ENCODE measurements around the gene FANK1. TPM values are rescaled to one million over a fixed set of nuclear protein-coding genes. Genes with fewer than 3 reads are reported as not detected.

FANK1 gene
- total RNA-seq, 1 experiment from 2014 or later, result 2.5 TPM

GRCh38 chr10:126049759-126050700, 153.7 kb downstream of the FANK1 start:
- no TSS peak for BruUV-seq (replicated peaks)
- H3K36me3 Mint-ChIP-seq (ENCODE audit: insufficient read depth, unreplicated experiment), result no peaks in the 10 kb centered on the region
- intact Hi-C loops (cut with micrococcal nuclease), result no loop called here
- H3K27me3 Mint-ChIP-seq (ENCODE audit: insufficient read depth, unreplicated experiment), result no peaks in the 10 kb centered on the region
- H3K9me3 Mint-ChIP-seq (ENCODE audit: unreplicated experiment), result no peaks in the 10 kb centered on the region
- ChIA-PET CTCF (no interaction called here), POLR2A (no interaction called here)
- no peak for TF ChIP-seq CTCF (IDR thresholded peaks at IDR 0.05; ENCODE audit: unreplicated experiment)
- no peak for DNase-seq (ENCODE audit: unreplicated experiment)
- H3K27ac Mint-ChIP-seq (ENCODE audit: low read depth, unreplicated experiment), result no peak overlapping the region
- H3K4me3 Mint-ChIP-seq (ENCODE audit: unreplicated experiment), result no peak overlapping the region
- no peaks in the 10 kb centered on the region for H3K4me1 Mint-ChIP-seq (ENCODE audit: insufficient read depth, unreplicated experiment)

GRCh38 chr10:126052171-126052570, 155.8 kb downstream of the FANK1 start:
- Mint-ChIP-seq H3K4me1 (ENCODE audit: insufficient read depth, unreplicated experiment) (no peaks in the 10 kb centered on the region), H3K36me3 (ENCODE audit: insufficient read depth, unreplicated experiment) (no peaks in the 10 kb centered on the region), H3K4me3 (ENCODE audit: unreplicated experiment) (no peak overlapping the region), H3K27ac (ENCODE audit: low read depth, unreplicated experiment) (no peak overlapping the region), H3K9me3 (ENCODE audit: unreplicated experiment) (no peaks in the 10 kb centered on the region), H3K27me3 (ENCODE audit: insufficient read depth, unreplicated experiment) (no peaks in the 10 kb centered on the region)
- intact Hi-C loops (cut with micrococcal nuclease), result no loop called here
- no peak for TF ChIP-seq CTCF (IDR thresholded peaks at IDR 0.05; ENCODE audit: unreplicated experiment)
- CTCF ChIA-PET, result interaction anchor here (0.6 kb wide), 1 partner anchor 1206 kb away, joined by 3 read pairs; no protein-coding TSS in a partner anchor
- no peak for DNase-seq (ENCODE audit: unreplicated experiment)
- no TSS peak for BruUV-seq (replicated peaks)
- POLR2A ChIA-PET, result no interaction called here

GRCh38 chr10:126054191-126054590, 157.8 kb downstream of the FANK1 start:
- BruUV-seq (replicated peaks), result no TSS peak
- no peak overlapping the region for H3K27ac Mint-ChIP-seq (ENCODE audit: low read depth, unreplicated experiment)
- no peak overlapping the region for H3K4me3 Mint-ChIP-seq (ENCODE audit: unreplicated experiment)
- intact Hi-C loops (cut with micrococcal nuclease), result no loop called here
- DNase-seq (ENCODE audit: unreplicated experiment), result no peak
- no peaks in the 10 kb centered on the region for H3K36me3 Mint-ChIP-seq (ENCODE audit: insufficient read depth, unreplicated experiment)
- CTCF ChIA-PET, result no interaction called here
- H3K9me3 Mint-ChIP-seq (ENCODE audit: unreplicated experiment), result no peaks in the 10 kb centered on the region
- POLR2A ChIA-PET, result no interaction called here
- H3K27me3 Mint-ChIP-seq (ENCODE audit: insufficient read depth, unreplicated experiment), result no peaks in the 10 kb centered on the region
- no peak for TF ChIP-seq CTCF (IDR thresholded peaks at IDR 0.05; ENCODE audit: unreplicated experiment)
- no peaks in the 10 kb centered on the region for H3K4me1 Mint-ChIP-seq (ENCODE audit: insufficient read depth, unreplicated experiment)

- H3K4me3 Mint-ChIP-seq (ENCODE audit: unreplicated experiment), result no peak overlapping the region
- BruUV-seq (replicated peaks), result no TSS peak
- no peak for DNase-seq (ENCODE audit: unreplicated experiment)
- POLR2A ChIA-PET, result no interaction called here
- H3K9me3 Mint-ChIP-seq (ENCODE audit: unreplicated experiment), result no peaks in the 10 kb centered on the region
- no peak overlapping the region for H3K27ac Mint-ChIP-seq (ENCODE audit: low read depth, unreplicated experiment)
- peaks cover 4% of the 10 kb centered on the region for H3K4me1 Mint-ChIP-seq (ENCODE audit: insufficient read depth, unreplicated experiment)
- no peaks in the 10 kb centered on the region for H3K27me3 Mint-ChIP-seq (ENCODE audit: insufficient read depth, unreplicated experiment)
- no peak for TF ChIP-seq CTCF (IDR thresholded peaks at IDR 0.05; ENCODE audit: unreplicated experiment)
- H3K36me3 Mint-ChIP-seq (ENCODE audit: insufficient read depth, unreplicated experiment), result peaks cover 15% of the 10 kb centered on the region
- intact Hi-C loops (cut with micrococcal nuclease), result no loop called here
- CTCF ChIA-PET, result no interaction called here
These were observed 161.1 kb downstream of the FANK1 start for GRCh38 chr10:126057494-126057893.
